GM10248 (cell line): ENCODE data around the gene FGD1.

ENCODE experiments used
- CTCF ChIA-PET: fragments of 300-600 bp; sonication (Branson Sonifier 250); formaldehyde crosslinking; extraction: SDS; loops from one replicate; lab custom pipeline; 2021; ENCODE audit warnings: antibody characterized with exemption; lab: Yijun Ruan, JAX
- POLR2A ChIA-PET: fragments of 350-650 bp; sonication (Branson Sonifier 250); formaldehyde crosslinking; extraction: SDS; loops from one replicate; lab custom pipeline; 2020; ENCODE audit warnings: antibody characterized with exemption; lab: Yijun Ruan, JAX
- DNase-seq: peaks from one replicate; pipeline ENCODE4 v3.0.0; 2012; ENCODE audit errors: extremely low spot score
- TF ChIP-seq, protein P1 (sequence below): IDR thresholded peaks from 2 replicates; pipeline ENCODE4 v1.5.1; 2012; ENCODE audit warnings: mild to moderate bottlenecking, low read depth; ENCODE audit errors: extremely low read depth, missing control alignments, control extremely low read depth

FGD1 gene

DNA sequence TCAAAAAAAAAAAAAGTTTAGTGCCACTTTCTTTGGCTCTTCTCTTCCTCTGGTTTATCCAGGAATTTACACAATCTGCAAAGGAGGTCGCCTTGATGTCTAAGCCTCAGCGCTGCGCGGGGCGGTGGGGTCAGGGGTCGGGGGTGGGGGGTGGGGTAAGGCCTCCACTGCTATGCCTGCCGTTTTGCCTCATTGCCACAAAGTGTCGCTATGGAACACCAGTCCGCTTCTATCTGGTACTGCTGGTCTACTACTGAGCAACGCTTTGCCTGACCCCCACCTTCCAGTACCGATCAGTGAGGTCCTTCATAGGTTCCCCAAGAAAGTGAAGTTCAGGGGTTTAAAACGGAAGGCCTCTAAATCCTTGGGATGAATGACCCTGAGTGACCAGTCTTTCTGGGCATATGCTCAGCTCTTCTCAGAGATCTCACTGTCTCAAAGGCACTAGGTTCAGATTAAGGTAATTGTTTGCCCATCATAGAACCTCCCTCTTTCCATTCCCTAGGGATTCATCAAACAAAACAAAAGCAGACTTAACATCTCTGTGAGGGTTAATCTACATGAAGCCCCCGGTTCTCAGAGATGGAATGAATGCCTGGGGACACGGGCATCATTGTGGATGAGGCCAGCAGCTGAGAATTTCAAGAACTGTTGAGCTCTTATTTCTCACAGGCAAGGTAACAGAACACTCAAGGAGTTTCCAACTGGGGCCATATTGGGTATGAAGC is 72.7 kb downstream of the FGD1 start:
- TF ChIP-seq, protein P1, sequence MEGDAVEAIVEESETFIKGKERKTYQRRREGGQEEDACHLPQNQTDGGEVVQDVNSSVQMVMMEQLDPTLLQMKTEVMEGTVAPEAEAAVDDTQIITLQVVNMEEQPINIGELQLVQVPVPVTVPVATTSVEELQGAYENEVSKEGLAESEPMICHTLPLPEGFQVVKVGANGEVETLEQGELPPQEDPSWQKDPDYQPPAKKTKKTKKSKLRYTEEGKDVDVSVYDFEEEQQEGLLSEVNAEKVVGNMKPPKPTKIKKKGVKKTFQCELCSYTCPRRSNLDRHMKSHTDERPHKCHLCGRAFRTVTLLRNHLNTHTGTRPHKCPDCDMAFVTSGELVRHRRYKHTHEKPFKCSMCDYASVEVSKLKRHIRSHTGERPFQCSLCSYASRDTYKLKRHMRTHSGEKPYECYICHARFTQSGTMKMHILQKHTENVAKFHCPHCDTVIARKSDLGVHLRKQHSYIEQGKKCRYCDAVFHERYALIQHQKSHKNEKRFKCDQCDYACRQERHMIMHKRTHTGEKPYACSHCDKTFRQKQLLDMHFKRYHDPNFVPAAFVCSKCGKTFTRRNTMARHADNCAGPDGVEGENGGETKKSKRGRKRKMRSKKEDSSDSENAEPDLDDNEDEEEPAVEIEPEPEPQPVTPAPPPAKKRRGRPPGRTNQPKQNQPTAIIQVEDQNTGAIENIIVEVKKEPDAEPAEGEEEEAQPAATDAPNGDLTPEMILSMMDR = no peak
- peak; percentile 39 for DNase-seq
- POLR2A ChIA-PET = no interaction called here
- CTCF ChIA-PET = no interaction called here

GRCh38 chrX:54422168-54422567 is 73.9 kb downstream of the FGD1 start:
- ChIA-PET CTCF (no interaction called here), POLR2A (no interaction called here)

GRCh38 chrX:54419559-54420302 is 76.3 kb downstream of the FGD1 start:
- DNase-seq = no peak
- TF ChIP-seq, protein P1 = no peak
- CTCF ChIA-PET = no interaction called here
- POLR2A ChIA-PET = no interaction called here

More at GRCh38 chrX:54422168-54422567, 73.9 kb downstream of the FGD1 start:
- TF ChIP-seq, protein P1 = no peak
- DNase-seq = no peak

GRCh38 chrX:54416965-54417364 is 79.1 kb downstream of the FGD1 start:
- DNase-seq = no peak
- POLR2A ChIA-PET = no interaction called here
- CTCF ChIA-PET = no interaction called here
- TF ChIP-seq, protein P1 = no peak

DNA sequence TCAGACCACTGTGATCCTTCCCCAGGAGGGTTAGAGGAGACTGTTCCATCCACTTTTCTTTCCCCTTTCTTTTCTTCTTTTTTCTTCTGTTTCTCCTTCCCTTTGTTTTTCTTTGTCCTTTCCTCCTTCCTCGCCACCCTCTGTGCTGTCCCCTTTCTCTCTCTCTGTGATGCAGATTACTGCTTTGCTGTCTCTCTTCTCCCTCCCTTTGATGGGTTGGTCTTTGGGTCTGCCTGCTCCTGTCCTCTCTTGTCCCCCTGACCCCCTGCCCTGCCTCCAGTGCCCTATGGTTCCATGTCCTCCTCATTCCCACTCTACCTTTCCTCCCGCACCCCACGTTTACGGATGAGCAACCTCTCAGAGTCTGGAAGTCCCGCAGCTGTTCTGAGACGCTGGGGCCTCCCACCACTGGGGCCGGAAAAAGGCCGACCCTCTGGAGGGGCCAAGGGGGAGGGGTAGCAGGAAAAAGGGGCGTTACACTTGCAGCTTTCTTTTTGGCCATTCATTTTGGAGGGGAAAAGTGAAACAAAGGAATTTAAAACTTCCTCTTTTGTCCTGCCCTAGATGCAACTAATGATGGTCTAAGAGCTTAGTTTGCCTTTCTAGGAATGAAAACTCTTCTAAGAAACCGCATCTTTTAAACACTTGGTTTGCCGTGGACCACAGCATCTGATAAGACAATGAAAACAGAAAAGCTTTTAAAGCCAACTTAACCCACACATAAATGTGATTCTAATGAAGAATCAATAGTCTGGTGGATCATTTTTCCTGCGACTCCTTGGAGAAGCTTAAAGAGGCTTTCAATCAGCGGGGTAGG is 80.3 kb downstream of the FGD1 start:
- CTCF ChIA-PET = no interaction called here
- TF ChIP-seq, protein P1 = no peak

GRCh38 chrX:54413753-54414152 is 82.3 kb downstream of the FGD1 start:
- ChIA-PET POLR2A (no interaction called here), CTCF (no interaction called here)
- no peak for DNase-seq
- TF ChIP-seq, protein P1 = no peak

More for the DNA sequence above, 80.3 kb downstream of the FGD1 start:
- POLR2A ChIA-PET = no interaction called here
- DNase-seq = no peak
